Caki2 (cell line): Measurements from ENCODE around the gene GPC1. TPM values are rescaled to one million over a fixed set of nuclear protein-coding genes. Genes with fewer than 3 reads are reported as not detected.

Experiments
- DNase-seq: peaks from one replicate; pipeline ENCODE4 v3.0.0-alpha.2; 2015; ENCODE audit warnings: low read depth
- in situ Hi-C: cut with HindIII; loops from 2 replicates; pipeline ENCODE4 v1.10.0; 2016; ENCODE audit warnings: low sequenced_read_pairs, low pct_unique_long_range_greater_than_20kb, mixed read lengths
- total RNA-seq: library from RNA; depleted of rRNA; stranded (reverse); fragments of >200 nt; shearing (Covaris generic); gene quantifications from 2 replicates; pipeline ENCODE4 v1.2.3, GENCODE V29; 2014; ENCODE audit warnings: low replicate concordance

The GPC1 gene
- total RNA-seq, 1 experiment from 2014 or later = 134 TPM

GRCh38 chr2:240395896-240396622 is 39.4 kb upstream of the GPC1 start:
- in situ Hi-C loops = no loop called here
- DNase-seq = no peak

- in situ Hi-C loops = no loop called here
- no peak for DNase-seq
Measured at GRCh38 chr2:240396623-240397541, 38.6 kb upstream of the GPC1 start.

GRCh38 chr2:240397542-240397916 is 37.9 kb upstream of the GPC1 start:
- DNase-seq = no peak
- in situ Hi-C loops = no loop called here

- in situ Hi-C loops = no loop called here
- no peak for DNase-seq
Measured at GRCh38 chr2:240397924-240398645, 37.4 kb upstream of the GPC1 start.

- DNase-seq = no peak
- in situ Hi-C loops = no loop called here
Measured at GRCh38 chr2:240398661-240399267, 36.7 kb upstream of the GPC1 start.

- in situ Hi-C loops = no loop called here
- no peak for DNase-seq
Measured at GRCh38 chr2:240399419-240400324, 35.8 kb upstream of the GPC1 start.

- no peak for DNase-seq
- in situ Hi-C loops = no loop called here
Measured at GRCh38 chr2:240400371-240401161, 34.9 kb upstream of the GPC1 start.

- in situ Hi-C loops = no loop called here
- no peak for DNase-seq
Measured at GRCh38 chr2:240401308-240401707, 34.2 kb upstream of the GPC1 start.

- in situ Hi-C loops = no loop called here
- DNase-seq = no peak
Measured at GRCh38 chr2:240401781-240402551, 33.5 kb upstream of the GPC1 start.

- DNase-seq = no peak
- in situ Hi-C loops = no loop called here
Measured at GRCh38 chr2:240402566-240403272, 32.7 kb upstream of the GPC1 start.

- in situ Hi-C loops = no loop called here
- DNase-seq = no peak
Measured at GRCh38 chr2:240403396-240404104, 31.9 kb upstream of the GPC1 start.

- in situ Hi-C loops = no loop called here
- no peak for DNase-seq
Measured at GRCh38 chr2:240404174-240404852, 31.1 kb upstream of the GPC1 start.

GRCh38 chr2:240405133-240405532 is 30.3 kb upstream of the GPC1 start:
- in situ Hi-C loops = no loop called here
- DNase-seq = no peak

GRCh38 chr2:240405684-240406313 is 29.7 kb upstream of the GPC1 start:
- no peak for DNase-seq
- in situ Hi-C loops = no loop called here
